Activated naive CD8-positive, alpha-beta T cell treated with anti-CD3 and anti-CD28 coated beads for 36 hours (primary cell): ENCODE measurements around the gene NADK. TPM values are rescaled to one million over a fixed set of nuclear protein-coding genes. Genes with fewer than 3 reads are reported as not detected.
A peak's percentile ranks its signal among the peaks of the same experiment; 100 is the strongest.

Source experiments
- DNase-seq: peaks from one replicate; pipeline ENCODE4 v3.0.0; 2021
- H3K27ac Mint-ChIP-seq: one replicate; pipeline ENCODE4 v1.8.0; 2022; ENCODE audit warnings: mild to moderate bottlenecking, moderate library complexity, mixed read lengths
- H3K27me3 Mint-ChIP-seq: one replicate; pipeline ENCODE4 v1.8.0; 2022; ENCODE audit warnings: mild to moderate bottlenecking, mixed read lengths
- H3K36me3 Mint-ChIP-seq: one replicate; pipeline ENCODE4 v1.8.0; 2021; ENCODE audit warnings: mild to moderate bottlenecking, mixed read lengths
- H3K4me1 Mint-ChIP-seq: one replicate; pipeline ENCODE4 v1.8.0; 2021; ENCODE audit warnings: mixed read lengths
- H3K4me3 Mint-ChIP-seq: one replicate; pipeline ENCODE4 v1.8.0; 2022; ENCODE audit warnings: mild to moderate bottlenecking, moderate library complexity, mixed read lengths
- H3K9me3 Mint-ChIP-seq: one replicate; pipeline ENCODE4 v1.8.0; 2022; ENCODE audit warnings: mixed read lengths
- total RNA-seq, 2 experiments: library from RNA; stranded (reverse); gene quantifications; one replicate each; pipeline ENCODE4 v1.2.3, GENCODE V29; 2021

Gene NADK
- total RNA-seq, 2 experiments from 2014 or later = 74.7 to 77.1 TPM

DNA sequence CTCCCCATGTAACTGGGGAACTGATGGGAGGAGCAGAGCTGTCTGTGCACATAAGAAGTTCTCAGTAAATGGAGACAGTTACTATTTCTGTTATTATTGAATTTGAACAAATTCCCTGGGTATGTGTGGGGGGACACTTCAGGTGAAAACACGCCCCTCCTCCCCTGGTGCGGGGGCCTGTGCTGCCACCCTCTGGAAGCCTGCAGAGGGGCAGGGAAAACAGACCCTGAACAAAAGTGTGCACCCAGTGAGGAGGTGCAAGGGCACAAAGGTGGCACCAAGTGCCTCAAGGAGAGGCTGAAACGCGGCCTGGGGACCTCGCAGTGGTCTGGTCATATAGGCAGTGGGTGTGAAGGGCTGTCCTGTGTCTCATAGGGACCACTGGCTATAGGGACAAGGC, 18.2 kb upstream of the NADK start:
- DNase-seq = no peak
- Mint-ChIP-seq H3K27me3 (no peaks in the 10 kb centered on the region), H3K4me3 (no peak overlapping the region), H3K4me1 (peaks cover 7% of the 10 kb centered on the region), H3K9me3 (no peaks in the 10 kb centered on the region), H3K36me3 (peaks cover 17% of the 10 kb centered on the region), H3K27ac (peak overlapping the region; percentile 20)

DNA sequence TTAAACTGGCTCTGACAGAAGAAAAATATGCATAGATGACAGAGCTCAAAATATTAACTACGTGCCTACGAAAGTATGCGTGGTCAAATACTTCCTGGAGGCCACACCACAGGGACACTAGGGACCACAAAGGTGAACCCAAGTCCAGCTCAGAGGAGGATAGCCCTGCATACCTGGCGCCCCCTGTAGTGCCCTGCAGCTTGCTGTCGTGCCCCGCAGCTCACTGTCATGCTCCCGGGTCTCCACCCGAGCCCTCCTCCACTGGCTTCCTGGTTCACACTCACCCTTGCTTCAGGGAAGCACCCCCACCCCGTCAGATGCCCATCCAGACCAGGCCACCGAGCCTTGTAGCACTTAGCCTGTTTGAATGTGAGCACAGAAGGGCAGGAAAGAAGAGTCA, 16.7 kb upstream of the NADK start:
- Mint-ChIP-seq H3K4me1 (peaks cover 5% of the 10 kb centered on the region), H3K36me3 (peaks cover 20% of the 10 kb centered on the region), H3K4me3 (no peak overlapping the region), H3K9me3 (no peaks in the 10 kb centered on the region), H3K27ac (no peak overlapping the region), H3K27me3 (no peaks in the 10 kb centered on the region)
- no peak for DNase-seq

DNA sequence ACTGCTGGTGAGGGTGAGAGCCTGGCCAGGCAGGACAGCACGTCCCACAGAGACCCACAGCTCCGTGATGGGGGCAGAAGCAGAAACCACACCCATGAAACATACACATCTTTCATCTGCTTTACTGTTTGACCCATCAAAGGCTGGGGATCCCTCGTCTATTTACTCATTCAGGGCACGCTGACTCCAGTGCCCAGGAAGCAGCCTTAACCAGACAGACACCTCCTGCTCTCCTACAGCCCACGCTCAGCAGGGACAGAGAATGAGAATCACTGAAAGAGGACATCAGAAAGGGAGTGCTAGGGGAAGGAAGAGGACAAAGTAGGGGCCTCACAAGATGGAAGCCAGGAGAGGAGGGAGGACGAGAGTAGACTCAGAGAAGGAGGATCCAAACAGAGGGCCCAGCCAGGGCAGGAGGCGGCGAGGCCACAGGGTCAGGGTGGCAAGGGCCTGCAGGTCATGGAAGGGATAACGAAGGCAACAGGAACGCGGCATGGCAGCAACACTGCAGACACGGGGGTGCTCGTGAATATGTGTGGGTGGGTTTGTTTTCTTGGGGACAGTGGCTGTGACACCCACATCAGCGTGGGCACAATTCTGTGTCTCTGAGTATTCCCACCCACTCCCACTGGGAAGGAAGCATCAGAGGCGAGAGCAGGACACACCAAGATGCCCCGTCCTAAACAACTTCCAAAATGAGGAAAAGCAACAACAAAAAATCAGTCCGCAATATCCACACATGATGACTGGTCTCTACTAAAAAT, 15.4 kb upstream of the NADK start:
- H3K4me3 Mint-ChIP-seq = no peak overlapping the region
- H3K27me3 Mint-ChIP-seq = no peaks in the 10 kb centered on the region
- H3K36me3 Mint-ChIP-seq = peaks cover 26% of the 10 kb centered on the region
- peaks cover 2% of the 10 kb centered on the region for H3K4me1 Mint-ChIP-seq
- H3K9me3 Mint-ChIP-seq = no peaks in the 10 kb centered on the region
- peak overlapping the region; percentile 79 for H3K27ac Mint-ChIP-seq
- DNase-seq = no peak

DNA sequence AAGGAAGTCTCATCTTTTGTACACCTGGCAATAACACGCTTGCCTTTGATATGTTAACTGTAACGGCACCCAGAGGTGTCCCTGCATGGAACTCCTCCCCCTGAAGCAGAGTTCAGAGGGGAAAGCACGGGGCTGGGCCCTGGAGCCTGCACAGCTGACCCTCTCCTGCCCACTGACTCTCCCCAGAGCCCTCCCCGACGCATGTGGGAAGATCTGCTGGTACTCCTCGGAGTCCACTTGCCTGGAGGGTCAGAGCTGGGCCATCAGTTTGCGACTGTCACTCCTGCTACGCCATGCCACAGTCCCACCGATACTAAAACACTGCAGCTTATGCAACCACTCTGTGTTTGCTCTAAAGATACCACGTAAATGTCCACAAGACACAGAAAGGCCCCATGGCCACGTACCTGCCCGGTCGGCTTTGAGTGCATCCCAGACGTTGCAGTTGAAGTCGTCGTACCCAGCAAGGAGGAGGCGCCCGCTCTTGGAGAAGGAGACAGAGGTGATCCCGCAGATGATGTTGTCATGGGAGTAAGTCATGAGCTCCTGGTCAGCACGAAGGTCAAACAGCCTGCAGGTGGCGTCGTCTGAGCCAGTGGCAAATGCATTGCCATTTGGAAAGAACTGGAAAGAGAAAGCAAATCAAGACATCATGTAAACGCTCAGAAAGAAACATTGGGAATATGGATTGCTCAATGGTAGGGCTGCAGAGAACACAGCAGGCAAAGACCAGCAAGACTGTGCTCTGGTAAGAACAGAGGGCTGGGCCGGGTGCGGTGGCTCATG, 10.6 kb upstream of the NADK start:
- H3K27ac Mint-ChIP-seq = no peak overlapping the region
- H3K9me3 Mint-ChIP-seq = no peaks in the 10 kb centered on the region
- peaks cover 28% of the 10 kb centered on the region for H3K36me3 Mint-ChIP-seq
- no peaks in the 10 kb centered on the region for H3K4me1 Mint-ChIP-seq
- no peak for DNase-seq
- no peaks in the 10 kb centered on the region for H3K27me3 Mint-ChIP-seq
- H3K4me3 Mint-ChIP-seq = no peak overlapping the region

DNA sequence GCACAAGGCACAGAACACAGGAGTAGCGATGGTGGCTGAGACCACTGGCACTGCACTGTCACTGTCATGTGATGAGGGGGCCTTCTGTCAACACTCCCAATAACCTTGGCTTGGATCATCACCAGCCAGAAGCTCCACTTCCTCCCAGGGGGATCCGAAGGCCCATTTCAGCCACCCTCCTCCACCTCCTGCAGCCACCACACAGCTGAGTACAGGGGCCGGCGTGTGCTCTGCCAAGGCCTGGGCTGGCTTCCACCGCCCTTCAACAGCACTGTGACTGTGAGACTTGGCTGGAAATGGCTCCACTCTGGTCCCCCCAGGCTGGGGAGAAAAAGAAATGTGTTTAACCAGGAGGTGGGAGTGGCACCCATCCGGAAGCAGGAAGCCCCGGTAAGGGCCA, 9.9 kb upstream of the NADK start:
- Mint-ChIP-seq H3K4me1 (peaks cover 4% of the 10 kb centered on the region), H3K27me3 (no peaks in the 10 kb centered on the region), H3K27ac (no peak overlapping the region), H3K9me3 (no peaks in the 10 kb centered on the region), H3K36me3 (peaks cover 28% of the 10 kb centered on the region), H3K4me3 (no peak overlapping the region)
- no peak for DNase-seq

DNA sequence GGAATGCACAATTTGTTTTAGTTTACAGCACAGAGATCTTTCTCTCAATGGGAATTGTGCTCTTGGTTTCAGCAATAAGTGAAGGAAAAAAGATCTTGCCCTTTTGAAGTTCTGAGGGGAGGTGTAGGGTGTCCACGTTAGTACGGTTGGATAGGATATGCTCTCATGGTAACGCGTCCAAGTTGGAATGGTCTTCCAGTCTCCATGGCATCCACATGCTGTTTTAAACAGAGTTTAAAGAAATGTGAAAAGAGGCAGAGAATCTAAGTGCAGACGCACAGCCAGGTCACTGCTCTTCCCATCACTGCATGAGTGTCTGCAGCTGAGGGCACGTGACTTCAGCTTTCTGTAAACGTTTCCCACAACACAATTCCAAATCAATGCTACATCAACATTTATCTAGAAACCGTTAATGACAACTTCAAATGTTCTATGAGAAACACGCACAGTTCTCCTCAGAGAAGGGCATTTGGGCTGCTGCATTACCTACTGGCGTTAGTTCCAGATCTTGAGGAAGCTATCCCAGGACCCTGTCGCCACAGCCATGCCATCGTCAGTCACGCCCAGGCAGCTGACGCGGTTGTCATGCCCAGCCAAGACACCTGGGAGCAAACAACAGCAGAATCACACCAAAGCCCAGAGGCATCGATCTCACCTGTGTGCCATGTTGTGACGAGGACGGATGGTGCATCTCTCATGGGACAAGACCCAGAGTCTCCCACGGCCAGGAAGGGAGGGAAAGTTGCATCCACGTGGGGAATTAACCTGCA, 8.8 kb upstream of the NADK start:
- Mint-ChIP-seq H3K4me1 (peaks cover 8% of the 10 kb centered on the region), H3K27ac (no peak overlapping the region)

DNA sequence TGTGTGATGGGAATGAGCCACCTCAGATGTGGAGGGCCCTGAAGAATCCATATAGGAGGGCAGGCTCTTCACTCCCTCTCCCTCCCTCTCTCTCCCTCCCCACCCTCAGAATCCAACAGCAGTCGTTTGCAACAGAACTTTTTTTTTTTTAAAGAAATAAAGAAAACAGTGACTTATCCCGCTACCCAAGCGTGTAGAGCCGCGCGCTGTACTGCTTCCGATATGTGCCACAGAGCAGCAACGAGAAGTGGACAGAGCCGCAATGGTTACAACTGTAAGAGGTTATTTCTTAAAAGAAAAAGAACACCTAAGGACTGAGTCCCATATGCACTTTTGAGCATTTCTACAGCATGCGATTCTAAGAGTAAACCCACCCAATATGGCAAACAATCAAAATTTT, 7.4 kb upstream of the NADK start:
- Mint-ChIP-seq H3K4me3 (no peak overlapping the region), H3K9me3 (no peaks in the 10 kb centered on the region), H3K27ac (no peak overlapping the region), H3K4me1 (peaks cover 21% of the 10 kb centered on the region), H3K36me3 (peaks cover 20% of the 10 kb centered on the region), H3K27me3 (no peaks in the 10 kb centered on the region)
- DNase-seq = no peak

More for the DNA sequence above, 8.8 kb upstream of the NADK start:
- Mint-ChIP-seq H3K27me3 (no peaks in the 10 kb centered on the region), H3K36me3 (peaks cover 23% of the 10 kb centered on the region), H3K4me3 (no peak overlapping the region), H3K9me3 (no peaks in the 10 kb centered on the region)
- DNase-seq = no peak

DNA sequence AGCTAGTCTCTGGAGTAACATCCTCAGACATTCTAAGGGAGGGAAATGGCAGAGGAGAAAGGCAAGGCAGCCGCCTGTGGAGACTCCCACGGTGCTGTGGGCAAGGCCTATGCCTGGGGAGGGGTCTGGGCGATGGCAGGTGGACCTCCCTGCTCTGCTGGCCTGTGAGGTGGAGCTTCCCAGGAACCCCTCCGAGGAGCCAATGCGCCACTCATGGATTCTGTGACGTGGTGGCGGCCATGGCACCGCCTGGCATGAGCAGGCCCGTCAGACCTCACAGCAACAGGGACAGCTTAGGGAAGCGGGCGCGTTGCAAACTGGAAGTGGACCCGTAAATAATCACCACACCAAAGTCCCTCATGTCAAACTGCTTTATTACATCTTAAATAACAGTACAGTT, 6.7 kb upstream of the NADK start:
- DNase-seq = no peak
- Mint-ChIP-seq H3K27me3 (no peaks in the 10 kb centered on the region), H3K36me3 (peaks cover 18% of the 10 kb centered on the region), H3K4me1 (peaks cover 28% of the 10 kb centered on the region), H3K27ac (no peak overlapping the region), H3K9me3 (no peaks in the 10 kb centered on the region), H3K4me3 (no peak overlapping the region)

DNA sequence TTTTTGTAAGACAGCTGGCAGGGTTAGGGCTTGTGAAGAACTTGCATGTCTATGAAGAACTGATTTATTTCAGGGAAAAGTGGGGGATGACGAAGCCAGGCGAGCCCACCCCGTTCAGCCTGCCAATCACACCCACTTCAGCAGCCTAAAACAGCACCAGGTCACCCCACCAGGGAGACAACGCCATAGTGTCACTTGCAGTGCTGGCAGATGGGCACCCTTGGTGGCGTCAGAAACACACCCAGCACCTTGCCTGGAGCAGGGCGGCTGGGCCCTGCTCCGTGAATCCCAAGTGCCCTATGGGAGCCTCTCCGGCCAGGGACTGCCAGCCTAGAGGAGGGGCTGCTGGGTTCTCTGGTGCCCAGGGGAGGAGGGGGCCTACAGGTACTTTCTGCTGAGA, 5.0 kb upstream of the NADK start:
- Mint-ChIP-seq H3K27ac (peak overlapping the region; percentile 84), H3K4me3 (no peak overlapping the region), H3K36me3 (peaks cover 10% of the 10 kb centered on the region), H3K4me1 (peaks cover 38% of the 10 kb centered on the region), H3K9me3 (no peaks in the 10 kb centered on the region), H3K27me3 (no peaks in the 10 kb centered on the region)
- no peak for DNase-seq

DNA sequence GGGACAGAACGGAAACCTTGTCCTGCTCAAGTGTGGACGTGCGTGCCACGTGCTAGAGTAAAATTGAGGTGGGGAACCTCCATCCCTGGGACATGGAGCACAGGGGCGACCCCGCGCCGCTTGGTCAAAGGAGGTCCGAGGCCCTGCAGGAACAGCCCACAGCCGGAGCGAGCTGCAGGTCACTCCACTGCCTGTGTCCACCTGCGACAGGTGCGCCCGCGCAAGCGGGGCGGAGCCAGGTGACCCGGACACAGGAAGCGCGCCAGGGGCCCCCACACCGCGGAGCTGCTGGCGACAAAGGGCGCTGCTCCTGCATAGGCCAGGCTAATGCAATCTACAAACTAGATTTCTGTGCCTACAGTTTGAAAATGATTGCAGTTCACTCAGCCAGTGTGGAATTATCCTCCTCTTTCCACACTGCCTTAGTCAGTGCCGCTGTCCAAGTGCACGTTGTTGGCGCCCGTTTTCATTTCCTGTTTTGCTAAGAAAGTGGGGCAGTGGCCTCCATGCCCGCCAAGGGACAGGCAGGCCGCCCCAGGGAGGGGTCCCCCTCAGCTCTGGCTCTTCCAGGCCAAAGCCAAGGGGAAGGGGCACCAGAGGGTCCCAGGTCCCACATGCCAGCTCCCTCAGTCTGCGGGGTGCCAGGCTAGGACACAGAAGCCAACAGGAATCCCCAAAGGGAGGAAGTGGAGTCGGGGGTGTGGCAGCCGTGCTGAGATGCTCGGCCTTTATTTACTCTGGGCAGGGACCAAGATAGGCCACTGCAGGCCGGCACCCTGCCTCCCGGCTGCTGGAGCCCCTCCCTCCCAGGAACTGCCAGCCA, 4.3 kb upstream of the NADK start:
- Mint-ChIP-seq H3K27me3 (no peaks in the 10 kb centered on the region), H3K4me3 (peak overlapping the region; percentile 32), H3K27ac (peak overlapping the region; percentile 84), H3K4me1 (peaks cover 38% of the 10 kb centered on the region), H3K36me3 (peaks cover 10% of the 10 kb centered on the region), H3K9me3 (no peaks in the 10 kb centered on the region)
- DNase-seq = no peak

DNA sequence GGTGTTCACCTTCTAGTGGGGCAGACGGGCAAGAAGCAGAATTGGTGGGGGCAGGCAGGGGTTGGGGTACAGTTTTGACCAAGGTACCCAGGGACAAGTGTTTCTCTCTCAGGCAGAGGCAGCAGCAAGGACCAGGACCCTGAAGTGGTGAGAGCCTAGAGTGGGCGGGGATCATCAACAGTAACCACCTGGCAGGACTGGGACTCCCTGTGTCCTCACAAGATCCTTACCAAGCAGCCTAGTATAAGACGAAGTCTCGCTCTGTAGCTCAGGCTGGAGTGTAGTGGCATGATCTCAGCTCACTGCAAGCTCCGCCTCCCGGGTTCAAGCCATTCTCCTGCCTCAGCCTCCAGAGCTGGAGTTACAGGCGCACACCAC, 3.2 kb upstream of the NADK start:
- no peak overlapping the region for H3K4me3 Mint-ChIP-seq
- no peak for DNase-seq
- peaks cover 44% of the 10 kb centered on the region for H3K4me1 Mint-ChIP-seq
- peaks cover 3% of the 10 kb centered on the region for H3K36me3 Mint-ChIP-seq
- no peaks in the 10 kb centered on the region for H3K9me3 Mint-ChIP-seq
- peak overlapping the region; percentile 86 for H3K27ac Mint-ChIP-seq
- no peaks in the 10 kb centered on the region for H3K27me3 Mint-ChIP-seq

DNA sequence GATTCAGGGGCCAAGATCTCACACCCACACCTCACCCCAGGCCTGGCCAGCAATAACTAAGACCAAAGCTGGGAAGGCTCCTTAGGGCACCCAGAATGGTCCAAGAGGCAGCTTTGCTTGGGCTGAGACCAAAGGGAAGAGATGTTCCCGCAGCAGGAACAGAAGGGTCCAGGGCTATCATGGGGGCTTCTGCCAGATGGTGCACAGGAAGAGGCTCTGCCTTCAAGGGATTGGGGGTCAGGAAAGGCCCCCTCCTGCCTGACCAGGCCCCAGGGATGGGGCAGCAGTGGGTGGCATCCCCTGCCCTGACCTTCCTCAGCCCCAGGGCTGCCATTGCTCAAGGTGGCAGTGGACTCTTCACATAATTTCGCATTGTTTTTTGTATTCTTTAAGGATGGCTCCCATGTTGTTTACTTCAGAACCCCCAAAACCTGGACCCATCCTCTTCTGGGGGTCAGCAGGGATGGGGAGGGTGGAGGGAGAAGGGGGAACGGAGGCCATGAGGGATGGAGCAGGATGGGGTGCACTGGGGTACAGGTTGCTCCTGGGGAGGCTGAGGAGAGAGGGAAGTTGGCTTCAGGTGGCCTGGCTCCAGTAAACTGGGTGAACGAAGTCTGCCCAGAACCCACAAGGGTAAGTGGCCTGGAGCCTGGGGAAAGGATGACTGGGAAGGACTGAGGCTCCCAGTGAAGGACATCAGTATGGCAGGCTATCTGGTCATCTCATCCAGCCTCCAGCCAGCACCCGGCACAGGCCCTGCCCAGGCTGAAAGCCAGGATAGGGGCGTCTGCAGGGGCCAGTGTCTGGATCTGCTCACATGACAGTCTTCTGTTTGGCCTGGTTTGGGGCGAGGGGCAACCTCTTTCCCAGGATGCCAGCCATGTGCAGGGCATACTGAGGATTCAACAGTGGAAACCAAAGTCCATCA, 2.6 kb upstream of the NADK start:
- Mint-ChIP-seq H3K4me1 (peaks cover 50% of the 10 kb centered on the region), H3K4me3 (no peak overlapping the region), H3K36me3 (peaks cover 8% of the 10 kb centered on the region), H3K27ac (peak overlapping the region; percentile 86), H3K27me3 (no peaks in the 10 kb centered on the region), H3K9me3 (no peaks in the 10 kb centered on the region)
- DNase-seq = no peak

DNA sequence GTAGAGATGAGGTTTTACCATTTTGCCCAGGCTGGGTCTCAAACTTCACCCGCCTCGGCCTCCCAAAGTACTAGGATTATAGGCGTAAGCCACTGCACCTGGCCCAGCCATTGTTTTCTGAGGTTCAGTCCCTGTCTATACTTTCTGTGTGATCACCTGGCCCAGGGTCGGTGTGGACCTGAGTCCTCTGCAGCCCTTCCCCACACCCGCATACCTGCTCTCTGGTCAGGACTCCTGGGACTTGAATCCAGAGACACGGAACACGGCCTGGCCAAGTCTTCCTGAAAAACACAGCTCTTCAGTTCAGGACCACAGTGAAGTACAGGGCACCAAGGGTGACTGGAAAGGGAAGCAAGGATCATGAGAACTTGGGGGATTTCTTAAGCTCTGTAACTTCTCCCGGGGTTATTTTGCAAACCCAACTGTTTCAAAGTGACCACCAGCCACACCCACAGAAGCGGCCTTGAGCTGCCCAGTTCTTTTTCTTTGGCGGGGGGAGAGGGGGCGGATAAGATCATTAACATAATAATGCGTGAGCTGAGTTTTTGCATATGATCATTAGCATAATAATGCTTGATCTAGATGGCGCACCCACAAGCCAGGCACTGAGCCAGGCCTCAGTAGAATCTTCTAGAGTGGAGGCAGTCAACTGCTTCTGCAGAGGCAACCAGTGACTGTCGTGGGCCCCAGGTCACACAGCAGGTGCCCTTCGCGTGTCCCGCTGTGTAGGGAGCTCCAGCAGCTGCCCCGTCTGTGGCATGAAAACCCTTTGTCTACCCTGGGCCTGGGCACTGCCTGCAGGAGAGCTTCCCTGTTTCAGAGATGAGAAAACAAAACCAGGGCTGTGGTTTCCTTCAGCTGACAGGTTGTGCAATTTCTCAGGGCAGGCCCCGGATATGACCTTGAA, 1.7 kb upstream of the NADK start:
- Mint-ChIP-seq H3K4me1 (peaks cover 57% of the 10 kb centered on the region), H3K27ac (peak overlapping the region; percentile 86)

More for the DNA sequence above, 1.7 kb upstream of the NADK start:
- no peaks in the 10 kb centered on the region for H3K27me3 Mint-ChIP-seq
- peaks cover 12% of the 10 kb centered on the region for H3K36me3 Mint-ChIP-seq
- peak; percentile 67 for DNase-seq
- no peaks in the 10 kb centered on the region for H3K9me3 Mint-ChIP-seq
- peak overlapping the region; percentile 29 for H3K4me3 Mint-ChIP-seq
